ENCODE data around the gene CELF4.

CELF4 gene

GRCh38 chr18:37430357-37431076 lies 135.1 kb downstream of the CELF4 start:
- H3K4me2 ChIP-seq (ENCODE audit: low read depth, low read length, poor library complexity, severe bottlenecking): no peak overlapping the region
- no peaks in the 10 kb centered on the region for H3K79me2 ChIP-seq (ENCODE audit: insufficient read depth, low read length)
- H2AFZ ChIP-seq (ENCODE audit: low read depth, low read length, severe bottlenecking): no peak overlapping the region
- H3K27ac ChIP-seq (ENCODE audit: low read depth, low read length): no peak overlapping the region
- H3K9me2 ChIP-seq (replicated peaks; ENCODE audit: insufficient read depth, low read length): no peaks in the 10 kb centered on the region
- no peaks in the 10 kb centered on the region for H3K9me3 ChIP-seq (ENCODE audit: insufficient read depth, low read length)
- no peaks in the 10 kb centered on the region for H3K36me3 ChIP-seq (ENCODE audit: low read length)
- no peak overlapping the region for H3K4me3 ChIP-seq (ENCODE audit: insufficient read depth, low read length, poor library complexity, severe bottlenecking)
- H4K20me1 ChIP-seq (ENCODE audit: low read depth, low read length): no peaks in the 10 kb centered on the region
- H3K27me3 ChIP-seq (ENCODE audit: low read length): no peaks in the 10 kb centered on the region
- TF ChIP-seq EZH2phosphoT487 (conservative IDR thresholded peaks at IDR 0.05; ENCODE audit: low read length) (no peak), CTCF (IDR thresholded peaks at IDR 0.05; ENCODE audit: insufficient read depth, low read length, poor library complexity, severe bottlenecking) (no peak)
- no peak overlapping the region for H3K9ac ChIP-seq (ENCODE audit: low read length)
- H3F3A ChIP-seq (ENCODE audit: insufficient read depth): no peaks in the 10 kb centered on the region

- no peak overlapping the region for H3K27ac ChIP-seq (ENCODE audit: low read depth, low read length)
- H4K20me1 ChIP-seq (ENCODE audit: low read depth, low read length): no peaks in the 10 kb centered on the region
- TF ChIP-seq CTCF (IDR thresholded peaks at IDR 0.05; ENCODE audit: insufficient read depth, low read length, poor library complexity, severe bottlenecking): no peak
- H3F3A ChIP-seq (ENCODE audit: insufficient read depth): no peaks in the 10 kb centered on the region
- H3K9me3 ChIP-seq (ENCODE audit: insufficient read depth, low read length): no peaks in the 10 kb centered on the region
- H3K4me2 ChIP-seq (ENCODE audit: low read depth, low read length, poor library complexity, severe bottlenecking): no peak overlapping the region
- H3K9me2 ChIP-seq (replicated peaks; ENCODE audit: insufficient read depth, low read length): no peaks in the 10 kb centered on the region
- peak overlapping the region; percentile 36 for H2AFZ ChIP-seq (ENCODE audit: low read depth, low read length, severe bottlenecking)
- H3K4me3 ChIP-seq (ENCODE audit: insufficient read depth, low read length, poor library complexity, severe bottlenecking): no peak overlapping the region
- H3K36me3 ChIP-seq (ENCODE audit: low read length): no peaks in the 10 kb centered on the region
- H3K9ac ChIP-seq (ENCODE audit: low read length): no peak overlapping the region
- H3K79me2 ChIP-seq (ENCODE audit: insufficient read depth, low read length): no peaks in the 10 kb centered on the region
- no peaks in the 10 kb centered on the region for H3K27me3 ChIP-seq (ENCODE audit: low read length)
These were observed 135.8 kb downstream of the CELF4 start for GRCh38 chr18:37429791-37430190.

GRCh38 chr18:37428288-37428974 lies 137.2 kb downstream of the CELF4 start:
- Histone ChIP-seq H3K9me3 (ENCODE audit: insufficient read depth, low read length) (no peaks in the 10 kb centered on the region), H3K36me3 (ENCODE audit: low read length) (no peaks in the 10 kb centered on the region), H4K20me1 (ENCODE audit: low read depth, low read length) (no peaks in the 10 kb centered on the region), H3K4me2 (ENCODE audit: low read depth, low read length, poor library complexity, severe bottlenecking) (no peak overlapping the region), H3K27me3 (ENCODE audit: low read length) (no peaks in the 10 kb centered on the region), H3K79me2 (ENCODE audit: insufficient read depth, low read length) (no peaks in the 10 kb centered on the region), H3F3A (ENCODE audit: insufficient read depth) (no peaks in the 10 kb centered on the region), H2AFZ (ENCODE audit: low read depth, low read length, severe bottlenecking) (no peak overlapping the region), H3K4me3 (ENCODE audit: insufficient read depth, low read length, poor library complexity, severe bottlenecking) (no peak overlapping the region), H3K9me2 (replicated peaks; ENCODE audit: insufficient read depth, low read length) (no peaks in the 10 kb centered on the region), H3K9ac (ENCODE audit: low read length) (no peak overlapping the region), H3K27ac (ENCODE audit: low read depth, low read length) (no peak overlapping the region)
- TF ChIP-seq EZH2phosphoT487 (conservative IDR thresholded peaks at IDR 0.05; ENCODE audit: low read length) (no peak), CTCF (IDR thresholded peaks at IDR 0.05; ENCODE audit: insufficient read depth, low read length, poor library complexity, severe bottlenecking) (no peak)
